NCI-H2081 treated with DMSO at 0.1 percent for 48 hours (cell line): Measurements from ENCODE around the gene TMEM14C.

Experiments used
- DNase-seq: peaks from one replicate; lab custom pipeline; 2025; lab: John Stamatoyannopoulos, UW

TMEM14C gene

GRCh38 chr6:10759884-10760329, 37.0 kb downstream of the TMEM14C start:
- no peak for DNase-seq

- DNase-seq = no peak
These were observed 40.1 kb downstream of the TMEM14C start for GRCh38 chr6:10763006-10763405.

- DNase-seq = no peak
These were observed 46.5 kb downstream of the TMEM14C start for GRCh38 chr6:10769419-10769818.

GRCh38 chr6:10771371-10771894, 48.6 kb downstream of the TMEM14C start:
- no peak for DNase-seq

GRCh38 chr6:10778230-10778629, 55.4 kb downstream of the TMEM14C start:
- no peak for DNase-seq

- DNase-seq = no peak
These were observed 56.2 kb downstream of the TMEM14C start for GRCh38 chr6:10779076-10779475.
